ENCODE results near the gene SEH1L. TPM values are rescaled to one million over a fixed set of nuclear protein-coding genes. Genes with fewer than 3 reads are reported as not detected.

Gene SEH1L
- total RNA-seq, 2 experiments from 2014 or later = 90.3 to 92.5 TPM

DNA sequence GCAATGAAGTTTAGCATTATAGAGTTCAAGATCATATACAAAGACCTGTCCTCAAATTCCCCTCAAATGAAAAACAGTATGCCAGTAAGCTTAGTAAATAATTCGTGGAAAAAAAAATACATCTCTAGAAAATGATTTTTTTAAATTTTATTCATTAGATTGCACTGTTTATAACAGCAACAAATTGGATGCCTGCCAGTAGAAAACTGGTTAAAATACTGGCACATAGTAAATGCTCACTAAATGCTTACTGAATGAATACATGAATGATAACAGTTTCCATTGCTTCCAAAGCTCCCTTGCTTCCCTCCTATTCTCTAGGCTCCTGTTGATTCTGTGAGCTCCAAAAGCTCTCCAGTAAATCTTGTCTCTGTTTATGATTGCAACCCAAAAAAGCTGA lies 25.5 kb upstream of the SEH1L start:
- no peak for DNase-seq
- Mint-ChIP-seq H3K4me3 (no peak overlapping the region), H3K9me3 (no peaks in the 10 kb centered on the region), H3K4me1 (ENCODE audit: low read depth) (peaks cover 6% of the 10 kb centered on the region), H3K27ac (no peak overlapping the region), H3K27me3 (no peaks in the 10 kb centered on the region), H3K36me3 (no peaks in the 10 kb centered on the region)
- ChIA-PET POLR2A (interaction anchor here (0.6 to 1.4 kb wide), 5 partner anchors 38 to 271 kb away, joined by 3 to 5 read pairs (median 4); partner anchors contain the start of genes CEP192 and PTPN2), CTCF (interaction anchor here (1.0 to 2.5 kb wide), 4 partner anchors 12 to 237 kb away, joined by 3 to 34 read pairs (median 4); no protein-coding TSS in a partner anchor)
- intact Hi-C loops (cut with micrococcal nuclease) = no loop called here

DNA sequence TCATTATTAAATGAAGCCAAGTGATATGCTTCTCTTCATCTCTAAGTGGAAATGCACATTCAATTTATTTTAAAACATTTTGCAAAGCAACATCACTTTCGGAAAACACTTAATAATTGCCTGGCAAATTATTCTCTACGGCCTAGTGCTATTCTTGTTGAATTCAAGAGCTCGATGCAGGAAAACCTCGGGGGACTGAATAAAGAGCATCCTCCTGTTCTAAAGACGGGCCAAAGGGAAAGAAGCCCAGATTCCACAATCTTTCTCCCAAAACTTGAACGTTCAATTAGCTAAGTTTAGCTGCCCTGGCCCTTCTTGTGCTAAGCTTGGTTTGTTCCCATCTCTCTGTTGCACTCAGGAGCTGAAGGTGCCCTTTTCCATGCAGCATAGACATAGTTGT lies 23.2 kb upstream of the SEH1L start:
- DNase-seq = no peak
- Mint-ChIP-seq H3K4me1 (ENCODE audit: low read depth) (peaks cover 6% of the 10 kb centered on the region), H3K4me3 (no peak overlapping the region), H3K36me3 (no peaks in the 10 kb centered on the region), H3K27ac (no peak overlapping the region), H3K27me3 (no peaks in the 10 kb centered on the region), H3K9me3 (no peaks in the 10 kb centered on the region)
- ChIA-PET CTCF (interaction anchor here (0.6 to 2.7 kb wide), 4 partner anchors 9 to 33 kb away, joined by 3 to 6 read pairs (median 4); no protein-coding TSS in a partner anchor), POLR2A (no interaction called here)
- intact Hi-C loops (cut with micrococcal nuclease) = no loop called here

DNA sequence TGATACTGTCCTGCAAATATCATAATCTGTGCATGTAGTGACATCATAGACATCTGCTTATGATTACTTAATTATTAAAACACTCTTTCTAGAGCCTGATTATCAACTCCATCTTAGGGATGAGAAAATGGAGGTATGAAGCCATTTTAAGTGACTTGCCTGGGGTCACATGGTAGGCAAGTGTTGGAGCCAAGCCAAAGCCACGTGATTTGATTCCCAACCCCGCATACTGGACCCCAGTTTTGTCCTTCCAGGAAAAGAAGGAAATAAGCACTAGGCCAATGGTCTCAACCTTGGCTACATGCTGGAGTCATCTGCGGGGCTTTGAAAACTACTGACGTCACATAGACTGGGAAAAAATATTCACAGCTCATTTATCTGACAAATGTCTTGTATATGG lies 19.6 kb upstream of the SEH1L start:
- ChIA-PET POLR2A (no interaction called here), CTCF (no interaction called here)
- H3K36me3 Mint-ChIP-seq = no peaks in the 10 kb centered on the region
- H3K4me1 Mint-ChIP-seq (ENCODE audit: low read depth) = no peaks in the 10 kb centered on the region
- no peak for DNase-seq
- H3K4me3 Mint-ChIP-seq = no peak overlapping the region
- H3K9me3 Mint-ChIP-seq = no peaks in the 10 kb centered on the region
- no peaks in the 10 kb centered on the region for H3K27me3 Mint-ChIP-seq
- no peak overlapping the region for H3K27ac Mint-ChIP-seq
- intact Hi-C loops (cut with micrococcal nuclease) = no loop called here

DNA sequence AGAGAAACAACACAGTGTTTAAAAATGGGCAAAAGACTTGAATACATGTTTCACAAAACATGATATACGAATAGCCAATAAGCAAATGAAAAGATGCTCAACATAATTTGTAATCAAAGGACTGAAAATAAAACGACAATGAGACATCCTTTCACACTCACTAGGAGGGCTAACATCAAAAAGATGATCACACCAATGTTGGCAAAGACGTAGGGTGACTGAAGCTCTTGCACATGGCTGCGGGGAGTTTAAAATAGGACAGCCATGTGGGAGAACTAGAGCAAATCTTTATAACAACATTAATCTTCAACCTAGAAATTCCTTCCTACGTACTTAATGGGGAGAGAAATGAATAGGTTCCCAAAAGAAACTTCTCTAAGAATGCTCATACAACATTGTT lies 19.2 kb upstream of the SEH1L start:
- CTCF ChIA-PET = interaction anchor here (1.4 kb wide), 2 partner anchors 35 to 202 kb away, joined by 5 read pairs; no protein-coding TSS in a partner anchor
- no peaks in the 10 kb centered on the region for H3K36me3 Mint-ChIP-seq

DNA sequence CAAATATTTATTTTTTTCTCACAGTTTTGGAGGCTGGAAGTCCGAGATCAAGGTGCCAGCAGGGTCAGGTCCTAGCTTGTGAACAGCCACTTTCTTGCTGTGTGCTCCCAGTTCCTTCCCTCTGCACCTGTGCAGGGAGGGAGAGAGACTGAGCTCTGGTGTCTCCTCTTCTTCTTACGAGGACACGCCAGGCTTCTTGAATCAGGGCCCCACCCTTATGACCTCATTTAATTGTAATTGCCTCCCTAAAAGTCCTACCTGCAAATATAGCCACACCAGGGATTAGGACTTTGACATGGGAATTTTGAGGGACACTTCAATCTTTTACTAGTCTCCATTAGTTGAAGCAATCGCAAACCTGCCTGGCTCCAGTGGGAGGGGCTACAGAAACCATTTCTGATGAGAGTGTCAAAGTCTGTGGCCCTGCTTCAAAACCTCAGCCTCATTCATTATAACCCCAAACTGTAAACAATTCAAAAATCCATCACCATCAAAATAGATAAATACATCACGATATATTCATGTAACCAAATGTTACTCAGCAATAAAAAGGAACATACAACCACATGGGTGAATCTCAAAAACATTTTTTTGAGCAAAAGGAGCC lies 18.2 kb upstream of the SEH1L start:
- POLR2A ChIA-PET = no interaction called here
- peaks cover 2% of the 10 kb centered on the region for H3K4me1 Mint-ChIP-seq (ENCODE audit: low read depth)
- no peak overlapping the region for H3K4me3 Mint-ChIP-seq
- no peaks in the 10 kb centered on the region for H3K36me3 Mint-ChIP-seq
- H3K27ac Mint-ChIP-seq = no peak overlapping the region
- intact Hi-C loops (cut with micrococcal nuclease) = loop anchor here (5.0 kb wide), 1 partner anchor 537 kb away; no protein-coding TSS in a partner anchor
- no peak for DNase-seq
- H3K27me3 Mint-ChIP-seq = peaks cover under 1% of the 10 kb centered on the region
- no peaks in the 10 kb centered on the region for H3K9me3 Mint-ChIP-seq
- CTCF ChIA-PET = interaction anchor here (1.4 kb wide), 2 partner anchors 36 to 203 kb away, joined by 5 read pairs; no protein-coding TSS in a partner anchor

More for the DNA sequence above, 19.2 kb upstream of the SEH1L start:
- Mint-ChIP-seq H3K4me1 (ENCODE audit: low read depth) (no peaks in the 10 kb centered on the region), H3K4me3 (no peak overlapping the region), H3K27ac (no peak overlapping the region), H3K9me3 (no peaks in the 10 kb centered on the region), H3K27me3 (no peaks in the 10 kb centered on the region)
- intact Hi-C loops (cut with micrococcal nuclease) = no loop called here
- DNase-seq = no peak
- POLR2A ChIA-PET = no interaction called here

DNA sequence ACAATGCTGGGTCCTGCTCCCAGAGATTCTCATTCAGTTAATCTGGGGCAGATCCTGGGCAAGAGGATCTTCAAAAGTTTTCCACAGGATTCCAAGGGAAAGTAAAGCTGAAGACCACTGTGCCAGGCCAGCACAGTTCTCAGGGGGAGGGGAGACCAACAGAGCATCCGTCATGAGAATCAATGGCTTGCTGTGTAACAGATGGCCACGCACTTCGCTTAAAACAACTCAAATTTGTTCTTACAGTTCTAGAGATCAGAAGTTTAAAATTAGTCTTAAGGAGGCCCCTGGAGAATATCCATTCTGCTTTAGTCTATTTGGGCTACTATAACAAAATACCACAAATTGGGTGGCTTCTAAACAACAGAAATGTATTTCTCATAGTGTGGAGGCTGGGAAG lies 17.4 kb upstream of the SEH1L start:
- peaks cover 4% of the 10 kb centered on the region for H3K4me1 Mint-ChIP-seq (ENCODE audit: low read depth)
- H3K27ac Mint-ChIP-seq = no peak overlapping the region
- intact Hi-C loops (cut with micrococcal nuclease) = loop anchor here (5.0 kb wide), 1 partner anchor 538 kb away; no protein-coding TSS in a partner anchor
- no peaks in the 10 kb centered on the region for H3K9me3 Mint-ChIP-seq
- POLR2A ChIA-PET = no interaction called here
- no peak for DNase-seq
- peaks cover 2% of the 10 kb centered on the region for H3K27me3 Mint-ChIP-seq
- CTCF ChIA-PET = no interaction called here
- H3K4me3 Mint-ChIP-seq = no peak overlapping the region
- no peaks in the 10 kb centered on the region for H3K36me3 Mint-ChIP-seq

DNA sequence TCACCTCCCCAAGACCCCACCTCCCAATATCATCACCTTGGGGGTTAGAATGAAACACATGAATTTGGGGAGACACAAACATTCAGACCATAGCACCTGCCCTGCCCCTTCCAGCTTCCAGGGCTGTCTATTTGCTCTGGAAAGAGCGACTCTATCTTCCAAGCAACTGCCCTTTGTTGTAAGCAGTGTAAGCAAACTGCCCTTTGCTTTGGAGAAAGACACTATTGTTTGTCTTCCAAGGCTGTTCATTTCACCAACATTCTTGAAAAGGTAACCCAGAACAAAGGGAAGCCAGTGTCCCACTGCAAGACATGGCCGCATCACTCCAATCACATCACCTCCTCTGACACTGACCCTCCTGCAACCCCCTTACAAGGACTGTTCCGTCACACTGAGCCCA lies 16.9 kb upstream of the SEH1L start:
- H3K27me3 Mint-ChIP-seq = peaks cover 2% of the 10 kb centered on the region
- H3K9me3 Mint-ChIP-seq = no peaks in the 10 kb centered on the region
- no peaks in the 10 kb centered on the region for H3K36me3 Mint-ChIP-seq
- H3K27ac Mint-ChIP-seq = no peak overlapping the region
- DNase-seq = no peak
- H3K4me1 Mint-ChIP-seq (ENCODE audit: low read depth) = peaks cover 4% of the 10 kb centered on the region
- CTCF ChIA-PET = no interaction called here
- intact Hi-C loops (cut with micrococcal nuclease) = loop anchor here (5.0 kb wide), 1 partner anchor 539 kb away; no protein-coding TSS in a partner anchor
- POLR2A ChIA-PET = no interaction called here
- H3K4me3 Mint-ChIP-seq = no peak overlapping the region

DNA sequence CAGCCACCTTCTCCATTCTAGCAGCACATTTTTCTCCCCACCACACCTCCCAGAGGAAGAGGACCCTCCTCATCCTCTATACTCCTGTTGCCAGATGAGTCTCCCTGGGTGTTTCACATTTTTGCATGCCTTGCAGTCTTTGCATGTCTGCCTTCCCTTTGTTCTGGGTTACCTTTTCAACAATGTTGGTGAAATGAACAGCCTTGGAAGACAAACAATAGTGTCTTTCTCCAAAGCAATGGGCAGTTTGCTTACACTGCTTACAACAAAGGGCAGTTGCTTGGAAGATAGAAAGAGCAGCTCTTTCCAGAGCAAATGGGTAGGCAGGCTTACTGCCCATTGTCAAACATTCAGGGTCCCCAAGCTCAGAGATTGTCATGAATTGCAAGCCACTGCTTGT lies 14.5 kb upstream of the SEH1L start:
- H3K9me3 Mint-ChIP-seq = no peaks in the 10 kb centered on the region
- peaks cover 2% of the 10 kb centered on the region for H3K27me3 Mint-ChIP-seq
- CTCF ChIA-PET = interaction anchor here (0.7 to 5.5 kb wide), 12 partner anchors 9 to 605 kb away, joined by 3 to 150 read pairs (median 9); no protein-coding TSS in a partner anchor
- intact Hi-C loops (cut with micrococcal nuclease) = loop anchor here (5.0 kb wide), 1 partner anchor 541 kb away; no protein-coding TSS in a partner anchor
- DNase-seq = no peak
- H3K36me3 Mint-ChIP-seq = no peaks in the 10 kb centered on the region
- H3K27ac Mint-ChIP-seq = no peak overlapping the region
- POLR2A ChIA-PET = no interaction called here
- peaks cover 4% of the 10 kb centered on the region for H3K4me1 Mint-ChIP-seq (ENCODE audit: low read depth)
- H3K4me3 Mint-ChIP-seq = no peak overlapping the region

DNA sequence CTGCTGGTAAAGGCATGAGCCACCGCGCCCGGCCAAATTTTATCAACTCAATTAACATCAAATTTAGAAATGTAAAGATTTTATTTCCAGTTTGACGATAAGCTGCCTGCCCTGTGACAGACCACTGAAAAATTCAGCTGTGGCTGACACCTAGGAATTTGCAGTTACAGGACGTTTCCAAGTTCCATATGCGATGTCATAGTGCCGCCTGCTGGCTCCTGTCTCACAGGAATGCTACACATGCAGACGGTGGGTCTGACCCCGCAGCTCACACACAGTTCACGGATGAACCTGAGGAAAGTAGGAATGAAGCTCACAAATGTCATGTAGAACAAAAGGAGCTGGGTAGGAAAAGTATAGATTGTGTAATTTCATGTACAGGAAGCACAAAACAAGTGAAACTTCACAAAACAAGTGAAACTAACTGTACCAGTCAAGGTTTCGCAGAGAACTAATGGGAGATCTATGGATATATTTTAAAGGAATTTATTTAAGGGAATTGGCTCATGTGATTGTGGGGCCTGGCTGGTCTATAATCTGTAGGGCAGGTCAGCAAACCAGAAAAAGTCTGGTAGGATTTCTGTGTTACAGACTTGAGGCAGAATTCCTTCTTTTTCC lies 13.2 kb upstream of the SEH1L start:
- H3K27me3 Mint-ChIP-seq = peaks cover 2% of the 10 kb centered on the region
- H3K4me3 Mint-ChIP-seq = no peak overlapping the region
- H3K36me3 Mint-ChIP-seq = no peaks in the 10 kb centered on the region
- no peak overlapping the region for H3K27ac Mint-ChIP-seq
- ChIA-PET POLR2A (interaction anchor here (0.6 kb wide), 1 partner anchor 229 kb away, joined by 3 read pairs; no protein-coding TSS in a partner anchor), CTCF (interaction anchor here (0.5 to 5.5 kb wide), 47 partner anchors 8 to 607 kb away, joined by 3 to 150 read pairs (median 4); partner anchors contain the start of genes CEP76, PSMG2, PTPN2 and SPIRE1)
- H3K4me1 Mint-ChIP-seq (ENCODE audit: low read depth) = peaks cover 4% of the 10 kb centered on the region
- no peaks in the 10 kb centered on the region for H3K9me3 Mint-ChIP-seq
- intact Hi-C loops (cut with micrococcal nuclease) = loop anchor here (1.0 to 5.0 kb wide), 4 partner anchors 42 to 542 kb away; no protein-coding TSS in a partner anchor
- peak; percentile 86 for DNase-seq

DNA sequence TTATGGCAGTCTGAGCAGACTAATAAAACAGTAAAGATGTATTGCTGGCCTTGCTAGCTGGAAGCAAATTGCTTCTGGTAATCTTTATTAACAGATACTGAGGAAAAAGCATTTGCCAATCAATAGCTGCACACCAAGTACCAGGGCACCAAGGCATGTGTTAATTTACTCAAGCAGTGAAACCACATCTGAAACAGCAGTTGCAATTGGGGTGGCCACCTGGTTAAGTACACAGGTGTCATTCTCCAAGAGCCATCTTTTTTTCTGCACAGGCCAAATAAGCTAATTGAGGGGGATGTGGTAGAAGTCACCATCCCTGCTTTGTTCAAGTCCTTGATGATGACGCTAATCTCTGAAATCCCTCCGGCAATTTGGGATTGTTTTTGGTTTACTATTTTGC lies 8.6 kb upstream of the SEH1L start:
- Mint-ChIP-seq H3K27ac (no peak overlapping the region), H3K4me1 (ENCODE audit: low read depth) (peaks cover 7% of the 10 kb centered on the region), H3K4me3 (no peak overlapping the region), H3K9me3 (no peaks in the 10 kb centered on the region), H3K36me3 (no peaks in the 10 kb centered on the region), H3K27me3 (peaks cover 2% of the 10 kb centered on the region)
- intact Hi-C loops (cut with micrococcal nuclease) = no loop called here
- POLR2A ChIA-PET = no interaction called here
- CTCF ChIA-PET = no interaction called here
- no peak for DNase-seq

DNA sequence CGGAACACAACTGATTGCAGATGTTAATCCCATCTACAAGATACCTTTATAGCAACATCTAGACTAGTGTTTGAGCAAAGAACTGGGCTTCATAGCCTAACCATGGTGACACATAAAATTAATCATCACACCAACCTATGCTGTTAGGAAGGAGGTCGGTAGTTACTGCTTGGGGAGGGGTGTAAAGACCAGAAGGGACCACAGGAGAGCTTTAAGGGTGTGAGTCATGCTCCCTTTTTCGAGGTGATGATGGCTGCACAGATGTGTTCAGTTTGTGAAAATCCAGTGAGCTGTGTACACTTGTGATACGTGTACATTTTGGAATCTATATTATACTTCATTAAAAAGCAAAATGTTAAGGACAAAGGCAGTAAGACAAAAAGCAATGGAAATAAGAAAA lies 4.6 kb upstream of the SEH1L start:
- Mint-ChIP-seq H3K36me3 (no peaks in the 10 kb centered on the region), H3K27ac (no peak overlapping the region), H3K4me3 (no peak overlapping the region), H3K27me3 (no peaks in the 10 kb centered on the region), H3K4me1 (ENCODE audit: low read depth) (peaks cover 19% of the 10 kb centered on the region), H3K9me3 (no peaks in the 10 kb centered on the region)
- ChIA-PET POLR2A (interaction anchor here (0.9 kb wide), 1 partner anchor 59 kb away, joined by 3 read pairs; the partner anchor contains the start of gene PTPN2), CTCF (interaction anchor here (0.6 to 1.2 kb wide), 3 partner anchors 9 to 573 kb away, joined by 3 to 4 read pairs (median 3); no protein-coding TSS in a partner anchor)
- intact Hi-C loops (cut with micrococcal nuclease) = no loop called here
- no peak for DNase-seq

DNA sequence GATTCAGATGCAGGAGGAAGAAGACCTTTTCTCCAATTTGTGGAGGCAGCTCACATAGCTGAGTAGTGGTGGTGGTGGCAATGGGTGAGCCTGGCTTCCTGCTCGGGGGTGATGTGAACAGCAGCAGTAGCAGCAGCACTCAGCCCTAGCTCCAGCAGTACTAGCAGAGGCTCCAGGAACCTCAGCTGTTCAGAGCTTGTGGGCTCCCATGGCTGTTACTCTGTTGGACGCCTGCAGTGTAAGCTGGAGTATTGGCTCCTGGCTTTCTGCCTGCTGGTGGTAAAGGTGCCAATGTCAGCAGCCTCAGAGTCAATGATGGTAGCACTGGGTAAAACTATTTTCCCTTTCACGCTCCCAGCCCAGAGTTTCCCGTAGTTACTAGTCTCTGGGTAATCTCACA lies 3.1 kb upstream of the SEH1L start:
- no peak overlapping the region for H3K27ac Mint-ChIP-seq

More for the DNA sequence above, 3.1 kb upstream of the SEH1L start:
- H3K4me1 Mint-ChIP-seq (ENCODE audit: low read depth) = peaks cover 26% of the 10 kb centered on the region
- H3K9me3 Mint-ChIP-seq = peaks cover 4% of the 10 kb centered on the region
- H3K36me3 Mint-ChIP-seq = peaks cover 10% of the 10 kb centered on the region
- POLR2A ChIA-PET = no interaction called here
- H3K27me3 Mint-ChIP-seq = no peaks in the 10 kb centered on the region
- DNase-seq = no peak
- CTCF ChIA-PET = interaction anchor here (0.6 to 1.6 kb wide), 3 partner anchors 10 to 219 kb away, joined by 3 to 8 read pairs (median 3); no protein-coding TSS in a partner anchor
- no peak overlapping the region for H3K4me3 Mint-ChIP-seq
- intact Hi-C loops (cut with micrococcal nuclease) = no loop called here
